Stimulated activated CD4-positive, alpha-beta T cell treated with anti-CD3 and anti-CD28 coated beads, TNF-alpha, amount 100 ng/mL, for 1 hour (primary cell): Measurements from ENCODE around the gene VSTM2A.

ENCODE experiments used
- DNase-seq, 3 donors: peaks; one replicate each; pipeline ENCODE4 v3.0.0-alpha.2; 2020; ENCODE audit warnings: low read depth in 3 of 3, low spot score in 1 of 3

The VSTM2A gene

DNA sequence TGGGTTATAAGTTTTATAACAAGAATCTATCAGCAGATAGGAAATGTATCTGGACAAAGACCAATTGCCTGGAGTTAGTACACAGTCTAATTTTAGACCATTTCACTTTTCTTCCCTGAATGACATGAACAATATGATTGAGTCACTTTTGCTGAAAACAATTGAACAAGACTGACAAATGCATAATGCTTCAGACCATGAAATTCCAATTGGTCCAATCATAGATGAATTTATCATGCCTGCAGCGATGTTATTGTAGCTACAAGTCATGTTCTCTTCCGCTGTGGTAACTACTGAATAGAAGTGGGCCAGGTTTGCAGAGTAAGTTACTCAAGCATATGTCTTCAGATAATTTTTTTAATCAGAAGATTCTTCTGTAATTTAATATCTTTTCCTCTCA is 73.4 kb downstream of the VSTM2A start:
- DNase-seq, result no peak
